Measurements from ENCODE around the gene PHETA1.
"Not testable (repeated sequence)": the region's sequence is repeated elsewhere in the genome, so short reads cannot be mapped to it uniquely, and the experiment has no call there.

PHETA1 gene

DNA sequence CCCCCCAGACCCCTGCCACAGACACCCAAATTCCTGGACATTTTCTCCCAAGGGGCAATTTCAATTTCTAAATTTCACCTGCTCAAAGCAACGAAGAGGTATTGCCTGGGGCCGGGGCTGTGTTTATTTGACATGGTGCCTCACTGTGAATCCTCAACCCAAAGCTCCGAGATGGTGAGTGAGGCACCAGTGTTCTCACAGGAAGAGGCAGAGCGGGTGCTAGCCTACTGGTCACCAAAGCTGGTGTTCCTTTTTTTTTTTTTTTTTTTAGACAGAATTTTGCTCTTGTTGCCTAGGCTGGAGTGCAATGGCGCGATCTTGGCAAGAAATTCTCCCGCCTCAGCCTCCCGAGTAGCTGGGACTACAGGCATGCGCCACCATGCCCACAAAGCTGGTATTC, 22.0 kb upstream of the PHETA1 start:
- no peaks in the 10 kb centered on the region for H3K4me1 ChIP-seq (ENCODE audit: control insufficient read depth, insufficient read depth, low read length, poor library complexity, severe bottlenecking)
- H3K27ac ChIP-seq (ENCODE audit: low read depth, low read length, severe bottlenecking), result no peak overlapping the region
- H3K9me3 ChIP-seq (ENCODE audit: control insufficient read depth, low read length), result no peaks in the 10 kb centered on the region
- 84 to 97% methylated on average over 6 to 7 of the region's 9 CpGs for WGBS, 2 experiments (ENCODE audit: insufficient coverage in 2 of 2)
- no peak overlapping the region for H3K4me3 ChIP-seq (ENCODE audit: extremely low read depth, insufficient read depth, low read length, poor library complexity, severe bottlenecking)
- H3K36me3 ChIP-seq (ENCODE audit: control insufficient read depth, insufficient read depth, low read length), result no peaks in the 10 kb centered on the region

DNA sequence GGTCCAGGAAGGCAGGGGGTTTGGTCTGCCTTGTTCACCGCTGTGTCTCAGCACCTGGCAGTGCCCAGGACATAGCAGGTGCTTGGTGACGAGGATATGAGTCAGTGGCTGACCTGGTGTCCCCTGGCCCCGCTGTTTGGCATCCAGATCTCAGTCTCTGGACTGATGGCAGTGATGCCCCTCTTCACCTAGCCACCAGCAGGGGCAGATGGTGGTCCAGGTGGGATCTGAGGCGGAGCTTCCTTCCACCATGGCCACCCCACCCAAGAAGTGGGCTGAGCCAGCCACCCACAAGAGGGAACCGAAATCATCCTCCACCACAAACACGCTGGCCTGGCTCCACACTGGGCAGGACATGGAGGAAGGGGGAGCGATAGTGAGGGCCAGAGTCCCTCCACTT, 20.7 kb upstream of the PHETA1 start:
- 86 to 100% methylated on average over 1 to 3 of the region's 7 CpGs for WGBS, 2 experiments (ENCODE audit: insufficient coverage in 2 of 2)
- no peaks in the 10 kb centered on the region for H3K9me3 ChIP-seq (ENCODE audit: control insufficient read depth, low read length)
- H3K4me3 ChIP-seq (ENCODE audit: extremely low read depth, insufficient read depth, low read length, poor library complexity, severe bottlenecking), result no peak overlapping the region
- no peaks in the 10 kb centered on the region for H3K4me1 ChIP-seq (ENCODE audit: control insufficient read depth, insufficient read depth, low read length, poor library complexity, severe bottlenecking)
- no peak overlapping the region for H3K27ac ChIP-seq (ENCODE audit: low read depth, low read length, severe bottlenecking)
- H3K36me3 ChIP-seq (ENCODE audit: control insufficient read depth, insufficient read depth, low read length), result no peaks in the 10 kb centered on the region

DNA sequence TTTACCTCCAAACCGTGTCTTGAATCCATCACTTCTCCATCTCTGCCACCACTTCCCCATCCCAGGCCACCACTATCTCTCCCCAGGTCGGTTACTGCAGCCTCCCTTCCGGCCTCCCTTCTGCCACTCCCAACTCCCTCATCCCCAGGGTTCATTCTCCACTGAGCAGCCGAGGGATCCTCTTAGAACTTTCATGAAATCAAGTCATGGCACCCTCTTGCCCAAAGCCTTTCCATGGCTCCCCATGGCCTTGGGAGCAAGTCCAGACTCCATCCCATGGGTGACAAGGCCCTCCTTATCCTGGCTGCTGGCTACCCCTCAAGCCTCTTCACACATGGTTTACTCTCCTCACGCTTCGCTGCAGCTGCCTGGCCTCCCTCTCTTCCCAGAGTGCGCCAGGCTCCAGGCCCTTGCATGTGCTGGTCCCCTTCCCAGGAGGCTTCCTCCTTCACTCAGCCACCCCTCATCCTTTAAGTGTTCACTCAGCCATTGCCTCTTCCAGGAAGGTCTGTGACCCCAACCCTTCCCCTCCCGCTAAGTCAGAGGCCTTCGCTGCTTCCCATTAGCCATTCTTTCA, 18.9 kb upstream of the PHETA1 start:
- H3K36me3 ChIP-seq (ENCODE audit: control insufficient read depth, insufficient read depth, low read length), result no peaks in the 10 kb centered on the region
- H3K9me3 ChIP-seq (ENCODE audit: control insufficient read depth, low read length), result no peaks in the 10 kb centered on the region
- no peak overlapping the region for H3K4me3 ChIP-seq (ENCODE audit: extremely low read depth, insufficient read depth, low read length, poor library complexity, severe bottlenecking)
- 82 to 93% methylated on average over 8 of the region's 9 CpGs for WGBS, 2 experiments (ENCODE audit: insufficient coverage in 2 of 2)
- no peak overlapping the region for H3K27ac ChIP-seq (ENCODE audit: low read depth, low read length, severe bottlenecking)
- H3K4me1 ChIP-seq (ENCODE audit: control insufficient read depth, insufficient read depth, low read length, poor library complexity, severe bottlenecking), result no peaks in the 10 kb centered on the region

DNA sequence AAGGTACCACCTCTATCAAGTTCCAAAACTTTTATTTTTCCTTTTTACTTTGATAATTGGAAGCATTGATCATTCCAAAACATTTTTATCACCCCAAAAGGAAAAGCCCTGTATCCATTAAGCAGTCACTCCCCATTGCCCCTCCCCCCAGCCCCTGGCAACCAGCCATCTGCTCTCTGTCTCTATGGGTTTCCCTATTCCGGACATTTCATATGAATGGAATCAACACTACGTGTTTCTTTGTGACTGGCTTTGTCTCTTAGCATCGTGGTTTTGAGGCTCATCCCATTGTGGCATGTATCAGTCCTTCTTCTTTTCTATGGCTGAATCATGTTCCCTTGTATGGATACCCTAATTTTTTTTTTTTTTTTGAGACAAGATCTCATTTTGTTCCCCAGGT, 18.0 kb upstream of the PHETA1 start:
- Histone ChIP-seq H3K27ac (ENCODE audit: low read depth, low read length, severe bottlenecking) (no peak overlapping the region), H3K4me1 (ENCODE audit: control insufficient read depth, insufficient read depth, low read length, poor library complexity, severe bottlenecking) (no peaks in the 10 kb centered on the region), H3K9me3 (ENCODE audit: control insufficient read depth, low read length) (no peaks in the 10 kb centered on the region), H3K36me3 (ENCODE audit: control insufficient read depth, insufficient read depth, low read length) (no peaks in the 10 kb centered on the region), H3K4me3 (ENCODE audit: extremely low read depth, insufficient read depth, low read length, poor library complexity, severe bottlenecking) (no peak overlapping the region)
- WGBS, 2 experiments (ENCODE audit: insufficient coverage in 2 of 2), result 75 to 76% methylated on average over 2 to 3 of the region's 3 CpGs

DNA sequence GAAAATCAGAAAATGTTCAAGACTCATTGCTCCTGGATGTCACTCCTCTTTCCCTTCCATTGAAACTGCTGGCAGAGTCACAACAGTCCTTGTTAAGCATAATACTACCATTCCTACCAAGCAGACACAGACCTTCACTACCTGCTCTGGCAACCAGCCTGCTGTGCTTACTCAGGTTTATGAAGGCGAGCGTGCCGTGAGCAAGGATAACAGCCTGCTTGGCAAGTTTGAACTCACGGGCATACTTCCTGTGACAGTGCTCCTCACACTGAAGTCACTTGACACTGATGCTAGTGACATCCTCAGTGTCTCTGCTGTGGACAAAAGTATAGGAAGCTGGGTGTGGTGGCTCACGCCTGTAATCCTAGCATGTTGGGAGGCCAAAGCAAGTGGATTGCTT, 15.7 kb upstream of the PHETA1 start:
- H3K27ac ChIP-seq (ENCODE audit: low read depth, low read length, severe bottlenecking), result no peak overlapping the region
- H3K4me3 ChIP-seq (ENCODE audit: extremely low read depth, insufficient read depth, low read length, poor library complexity, severe bottlenecking), result no peak overlapping the region
- 92 to 96% methylated on average over 4 to 5 of the region's 5 CpGs for WGBS, 2 experiments (ENCODE audit: insufficient coverage in 2 of 2)
- H3K4me1 ChIP-seq (ENCODE audit: control insufficient read depth, insufficient read depth, low read length, poor library complexity, severe bottlenecking), result no peaks in the 10 kb centered on the region
- no peaks in the 10 kb centered on the region for H3K9me3 ChIP-seq (ENCODE audit: control insufficient read depth, low read length)
- H3K36me3 ChIP-seq (ENCODE audit: control insufficient read depth, insufficient read depth, low read length), result no peaks in the 10 kb centered on the region

DNA sequence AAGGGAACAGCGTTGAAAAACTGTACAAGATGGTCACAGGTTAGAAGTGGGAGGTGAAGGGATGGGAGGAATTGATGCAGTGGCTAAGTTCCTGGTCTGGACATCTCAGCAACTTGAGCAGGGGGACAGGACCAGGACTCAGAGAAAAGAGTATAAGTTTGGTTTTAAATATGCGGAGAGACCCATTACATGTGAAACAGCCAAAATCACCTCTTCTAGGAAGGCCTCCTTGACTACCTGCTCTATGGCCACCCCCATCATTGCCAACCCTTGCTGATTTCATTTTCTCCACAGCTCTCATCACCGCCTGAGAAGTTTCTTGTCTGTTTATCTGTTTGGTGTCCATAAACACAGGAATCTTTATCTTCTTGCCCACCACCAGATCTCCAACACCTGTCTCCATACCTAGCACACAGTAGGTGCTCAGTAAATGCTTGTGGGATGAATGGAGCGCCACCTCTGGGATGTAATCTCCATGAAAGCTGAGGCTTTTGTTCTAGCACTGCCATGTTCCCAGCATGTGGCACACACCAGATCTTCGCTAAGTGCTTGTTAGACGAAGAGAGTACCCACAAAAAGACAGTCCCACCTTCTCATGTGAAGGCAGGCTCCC, 11.2 kb upstream of the PHETA1 start:
- WGBS, 2 experiments (ENCODE audit: insufficient coverage in 2 of 2), result 87 to 90% methylated on average over 1 to 4 of the region's 6 CpGs
- Histone ChIP-seq H3K4me1 (ENCODE audit: control insufficient read depth, insufficient read depth, low read length, poor library complexity, severe bottlenecking) (no peaks in the 10 kb centered on the region), H3K4me3 (ENCODE audit: extremely low read depth, insufficient read depth, low read length, poor library complexity, severe bottlenecking) (no peak overlapping the region), H3K27ac (ENCODE audit: low read depth, low read length, severe bottlenecking) (no peak overlapping the region), H3K9me3 (ENCODE audit: control insufficient read depth, low read length) (no peaks in the 10 kb centered on the region), H3K36me3 (ENCODE audit: control insufficient read depth, insufficient read depth, low read length) (no peaks in the 10 kb centered on the region)

DNA sequence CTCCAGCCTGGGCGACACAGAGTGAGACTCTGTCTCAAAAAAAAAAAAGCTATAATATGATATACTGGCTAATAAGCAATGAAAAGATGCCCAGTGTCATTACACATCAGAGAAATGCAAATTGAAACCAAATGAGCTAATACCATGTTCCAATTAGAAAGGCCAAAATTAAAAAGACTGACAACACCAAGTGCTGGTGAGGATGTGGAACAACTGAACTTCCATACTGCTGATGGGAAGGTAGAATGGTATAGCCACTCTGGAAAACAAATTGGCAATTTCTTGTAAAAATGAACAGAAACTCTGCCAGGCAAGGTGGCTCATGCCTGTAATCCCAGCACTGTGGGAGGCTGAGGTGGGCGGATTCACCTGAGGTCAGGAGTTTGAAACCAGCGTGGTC, 8.5 kb upstream of the PHETA1 start:
- no peak overlapping the region for H3K27ac ChIP-seq (ENCODE audit: low read depth, low read length, severe bottlenecking)
- no peaks in the 10 kb centered on the region for H3K36me3 ChIP-seq (ENCODE audit: control insufficient read depth, insufficient read depth, low read length)
- 80% methylated on average over 1 of the region's 3 CpGs; no CpG with 5 or more reads in 1 of the 2 experiments for WGBS, 2 experiments (ENCODE audit: insufficient coverage in 2 of 2)
- no peaks in the 10 kb centered on the region for H3K9me3 ChIP-seq (ENCODE audit: control insufficient read depth, low read length)
- no peaks in the 10 kb centered on the region for H3K4me1 ChIP-seq (ENCODE audit: control insufficient read depth, insufficient read depth, low read length, poor library complexity, severe bottlenecking)
- no peak overlapping the region for H3K4me3 ChIP-seq (ENCODE audit: extremely low read depth, insufficient read depth, low read length, poor library complexity, severe bottlenecking)

DNA sequence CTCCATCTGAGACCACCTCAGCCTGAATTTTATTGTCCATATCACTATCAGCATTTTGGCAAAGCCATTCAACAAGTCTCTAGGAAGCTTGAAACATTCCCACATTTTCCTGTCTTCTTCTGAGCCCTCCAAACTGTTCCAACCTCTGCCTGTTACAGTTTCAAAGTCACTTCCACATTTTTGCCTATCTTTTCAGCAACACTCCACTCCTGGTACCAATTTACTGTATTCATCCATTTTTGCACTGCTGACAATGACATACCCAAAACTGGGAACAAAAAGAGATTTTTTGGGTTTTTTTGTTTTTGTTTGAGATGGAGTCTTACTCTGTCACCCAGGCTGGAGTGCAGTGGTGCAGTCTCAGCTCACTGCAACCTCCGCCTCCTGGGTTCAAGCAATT, 4.3 kb upstream of the PHETA1 start:
- H3K9me3 ChIP-seq (ENCODE audit: control insufficient read depth, low read length); H3K4me1 ChIP-seq (ENCODE audit: control insufficient read depth, insufficient read depth, low read length, poor library complexity, severe bottlenecking); H3K4me3 ChIP-seq (ENCODE audit: extremely low read depth, insufficient read depth, low read length, poor library complexity, severe bottlenecking); H3K36me3 ChIP-seq (ENCODE audit: control insufficient read depth, insufficient read depth, low read length); H3K27ac ChIP-seq (ENCODE audit: low read depth, low read length, severe bottlenecking): not testable (repeated sequence)
- WGBS, 2 experiments (ENCODE audit: insufficient coverage in 2 of 2), result 100% methylated on average over 1 of the region's 1 CpG

DNA sequence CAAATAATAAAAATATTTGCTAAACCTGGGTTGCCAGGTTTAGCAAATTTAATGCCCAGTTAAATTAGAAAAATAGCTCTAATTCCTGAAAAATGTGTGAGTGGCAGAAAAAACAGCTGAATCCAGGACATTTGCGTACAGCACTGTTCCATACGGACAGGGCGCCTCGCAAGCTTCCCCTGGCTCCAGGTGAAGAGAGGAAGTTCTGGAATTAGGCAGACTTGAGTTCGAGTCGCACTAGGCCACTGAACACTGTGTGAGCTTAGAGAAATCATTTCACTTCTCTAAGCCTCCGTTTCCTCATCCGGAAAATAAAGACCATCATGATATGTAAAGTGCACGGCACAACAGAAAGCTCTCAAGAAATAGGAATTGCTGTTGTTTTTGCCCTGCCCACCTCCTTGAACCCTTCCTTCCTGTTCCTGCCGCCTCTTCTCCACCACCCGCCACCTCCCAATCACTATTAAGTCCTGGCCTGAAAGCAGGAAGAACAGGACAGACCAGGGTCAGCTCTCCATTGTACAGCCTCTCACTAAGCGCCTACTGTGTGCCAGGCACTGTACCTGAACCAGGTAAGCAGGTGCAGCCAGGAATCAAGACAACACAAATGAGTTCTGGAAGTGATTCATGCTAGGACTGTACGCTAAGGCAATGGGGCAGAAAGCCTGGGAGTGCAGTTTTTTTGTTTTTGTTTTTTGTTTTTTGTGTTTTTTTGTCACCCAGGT, 763 bp upstream of the PHETA1 start:
- Histone ChIP-seq H3K4me3 (ENCODE audit: extremely low read depth, insufficient read depth, low read length, poor library complexity, severe bottlenecking) (peak overlapping the region; percentile 77), H3K27ac (ENCODE audit: low read depth, low read length, severe bottlenecking) (no peak overlapping the region), H3K36me3 (ENCODE audit: control insufficient read depth, insufficient read depth, low read length) (peaks cover 11% of the 10 kb centered on the region), H3K4me1 (ENCODE audit: control insufficient read depth, insufficient read depth, low read length, poor library complexity, severe bottlenecking) (peaks cover 8% of the 10 kb centered on the region), H3K9me3 (ENCODE audit: control insufficient read depth, low read length) (no peaks in the 10 kb centered on the region)
- WGBS, 2 experiments (ENCODE audit: insufficient coverage in 2 of 2), result 83 to 93% methylated on average over 10 to 11 of the region's 13 CpGs

DNA sequence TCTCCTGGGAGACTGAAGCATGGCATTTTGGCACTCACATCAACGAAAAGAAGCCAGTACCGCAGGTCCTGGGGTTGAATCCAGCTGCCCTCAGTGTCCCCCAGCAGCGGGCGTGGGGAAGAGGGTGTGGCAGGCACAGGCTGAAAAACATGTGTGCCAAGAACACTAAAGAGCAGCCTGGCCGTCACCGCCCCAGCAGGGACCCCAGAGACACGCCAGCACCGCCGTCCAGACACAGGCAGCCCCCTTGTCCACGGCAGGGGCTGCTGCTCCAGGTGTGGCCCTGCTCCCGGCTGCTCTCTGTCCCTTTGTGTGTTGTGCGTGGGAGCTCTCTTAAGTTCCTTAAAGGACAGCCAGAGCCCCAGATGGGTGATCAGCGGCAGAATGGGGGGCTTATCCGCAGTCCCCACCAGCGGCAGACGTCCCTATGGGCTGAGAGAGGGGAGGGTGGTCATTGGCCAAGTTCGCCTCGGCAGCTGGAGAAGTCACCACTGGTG, 556 bp downstream of the PHETA1 start:
- Histone ChIP-seq H3K27ac (ENCODE audit: low read depth, low read length, severe bottlenecking) (no peak overlapping the region), H3K36me3 (ENCODE audit: control insufficient read depth, insufficient read depth, low read length) (peaks cover 19% of the 10 kb centered on the region), H3K4me1 (ENCODE audit: control insufficient read depth, insufficient read depth, low read length, poor library complexity, severe bottlenecking) (peaks cover 15% of the 10 kb centered on the region), H3K9me3 (ENCODE audit: control insufficient read depth, low read length) (no peaks in the 10 kb centered on the region), H3K4me3 (ENCODE audit: extremely low read depth, insufficient read depth, low read length, poor library complexity, severe bottlenecking) (peak overlapping the region; percentile 77)
- 6 to 8% methylated on average over 15 to 18 of the region's 18 CpGs for WGBS, 2 experiments (ENCODE audit: insufficient coverage in 2 of 2)
